Hepatocyte (in vitro differentiated cells): ENCODE results near the gene RFX8. TPM values are rescaled to one million over a fixed set of nuclear protein-coding genes. Genes with fewer than 3 reads are reported as not detected.

Source experiments
- DNase-seq: peaks from one replicate; pipeline ENCODE4 v3.0.0-alpha.2; 2016; ENCODE audit warnings: low spot score
- H2AFZ ChIP-seq: fragments of 200-600 bp; sonication (generic); 2 replicates; pipeline ENCODE4 v1.6.0; 2016; ENCODE audit warnings: antibody characterized with exemption, mild to moderate bottlenecking
- H3K27ac ChIP-seq: fragments of 200-600 bp; sonication (generic); 2 replicates; pipeline ENCODE4 v1.5.1; 2016; ENCODE audit warnings: mild to moderate bottlenecking
- H3K27me3 ChIP-seq: fragments of 200-600 bp; sonication (generic); 2 replicates; pipeline ENCODE4 v1.6.1; 2016
- H3K36me3 ChIP-seq: fragments of 200-600 bp; sonication (generic); replicated peaks from 2 replicates; pipeline ENCODE4 v1.5.1; 2016; ENCODE audit warnings: low read depth; ENCODE audit not compliant: insufficient read depth
- H3K4me1 ChIP-seq: fragments of 200-600 bp; sonication (generic); 2 replicates; pipeline ENCODE4 v1.5.1; 2016; ENCODE audit warnings: mild to moderate bottlenecking, moderate library complexity; ENCODE audit not compliant: insufficient read depth
- H3K4me2 ChIP-seq: fragments of 200-600 bp; sonication (generic); 2 replicates; pipeline ENCODE4 v1.6.0; 2016
- H3K4me3 ChIP-seq: fragments of 200-600 bp; sonication (generic); 2 replicates; pipeline ENCODE4 v1.5.1; 2016; ENCODE audit warnings: mild to moderate bottlenecking
- H3K79me2 ChIP-seq: fragments of 200-600 bp; sonication (generic); 2 replicates; pipeline ENCODE4 v1.6.0; 2017; ENCODE audit warnings: mild to moderate bottlenecking
- H3K9me2 ChIP-seq: fragments of 200-600 bp; sonication (generic); replicated peaks from 2 replicates; pipeline ENCODE4 v1.6.0; 2017; ENCODE audit warnings: mild to moderate bottlenecking; ENCODE audit not compliant: insufficient read depth
- H3K9me3 ChIP-seq: fragments of 200-600 bp; sonication (generic); 2 replicates; pipeline ENCODE4 v1.5.1; 2016; ENCODE audit warnings: low read depth, mild to moderate bottlenecking
- H4K20me1 ChIP-seq: fragments of 200-600 bp; sonication (generic); 2 replicates; pipeline ENCODE4 v1.6.0; 2016; ENCODE audit warnings: mild to moderate bottlenecking; ENCODE audit not compliant: insufficient read depth, poor library complexity, severe bottlenecking
- CTCF ChIP-seq: fragments of 200-600 bp; sonication (generic); IDR thresholded peaks from 2 replicates; pipeline ENCODE4 v1.5.1; 2016; ENCODE audit warnings: antibody characterized with exemption, mild to moderate bottlenecking; ENCODE audit not compliant: poor library complexity
- EZH2 ChIP-seq: fragments of 200-600 bp; sonication (generic); IDR thresholded peaks from 2 replicates; pipeline ENCODE4 v1.6.1; 2016; ENCODE audit warnings: antibody characterized with exemption, mild to moderate bottlenecking, borderline replicate concordance
- EZH2phosphoT487 ChIP-seq: fragments of 200-600 bp; sonication (generic); IDR thresholded peaks from one replicate; pipeline ENCODE4 v1.6.1; 2018; ENCODE audit warnings: antibody characterized with exemption, mild to moderate bottlenecking, low read depth, moderate library complexity; ENCODE audit not compliant: unreplicated experiment, severe bottlenecking
- WGBS: methylation state at CpG from one replicate; pipeline ENCODE4 v1.1.6; 2016; ENCODE audit warnings: low lambda C conversion rate; ENCODE audit errors: missing lambda C conversion rate; 5-methylcytosine and 5-hydroxymethylcytosine counted together
- polyA plus RNA-seq: library from polyadenylated mRNA; unstranded; fragments of >200 nt; fragmentation: Nextera tagmentation; extraction: Ambion mirVana; gene quantifications from 2 replicates; pipeline ENCODE4 v1.2.1, GENCODE V29; 2016
- total RNA-seq: library from RNA; depleted of rRNA; stranded (reverse); fragments of >200 nt; gene quantifications from 2 replicates; pipeline ENCODE4 v1.2.3, GENCODE V29; 2014

Gene RFX8
- total and polyA plus RNA-seq, 2 experiments from 2014 or later = 0.52 TPM; not detected in 1

- 75% methylated on average over 4 of the region's 4 CpGs for WGBS
- Histone ChIP-seq H2AFZ (no peak overlapping the region), H3K27ac (peak overlapping the region; percentile 86)
Observed at GRCh38 chr2:101361121-101361520, 113.8 kb downstream of the RFX8 start.

GRCh38 chr2:101360232-101360631 is 114.7 kb downstream of the RFX8 start:
- H3K4me2 ChIP-seq = no peak overlapping the region
- peak; percentile 56 for DNase-seq
- peaks cover 11% of the 10 kb centered on the region for H3K4me1 ChIP-seq
- H3K4me3 ChIP-seq = no peak overlapping the region
- no peaks in the 10 kb centered on the region for H3K27me3 ChIP-seq
- no peaks in the 10 kb centered on the region for H3K79me2 ChIP-seq
- 46% methylated on average over 4 of the region's 4 CpGs for WGBS
- no peak for TF ChIP-seq EZH2phosphoT487
- no peak for TF ChIP-seq CTCF
- TF ChIP-seq EZH2 = no peak
- no peaks in the 10 kb centered on the region for H3K36me3 ChIP-seq
- H3K27ac ChIP-seq = peak overlapping the region; percentile 86
- H2AFZ ChIP-seq = no peak overlapping the region
- H3K9me2 ChIP-seq = no peaks in the 10 kb centered on the region
- no peaks in the 10 kb centered on the region for H3K9me3 ChIP-seq
- H4K20me1 ChIP-seq = no peaks in the 10 kb centered on the region

More at GRCh38 chr2:101361121-101361520, 113.8 kb downstream of the RFX8 start:
- Histone ChIP-seq H3K36me3 (no peaks in the 10 kb centered on the region), H3K4me2 (no peak overlapping the region), H3K79me2 (no peaks in the 10 kb centered on the region), H3K9me3 (no peaks in the 10 kb centered on the region), H3K9me2 (no peaks in the 10 kb centered on the region), H4K20me1 (no peaks in the 10 kb centered on the region), H3K4me1 (peaks cover 11% of the 10 kb centered on the region), H3K27me3 (no peaks in the 10 kb centered on the region), H3K4me3 (no peak overlapping the region)
- DNase-seq = no peak
- no peak for TF ChIP-seq EZH2phosphoT487
- no peak for TF ChIP-seq EZH2
- no peak for TF ChIP-seq CTCF

GRCh38 chr2:101359410-101359954 is 115.4 kb downstream of the RFX8 start:
- no peak for DNase-seq
- 70% methylated on average over 7 of the region's 7 CpGs for WGBS
- peak overlapping the region; percentile 86 for H3K27ac ChIP-seq
- H3K4me2 ChIP-seq = peak overlapping the region; percentile 4
- no peak overlapping the region for H2AFZ ChIP-seq
- H3K9me3 ChIP-seq = no peaks in the 10 kb centered on the region
- no peaks in the 10 kb centered on the region for H3K27me3 ChIP-seq
- TF ChIP-seq EZH2phosphoT487 = no peak
- no peak for TF ChIP-seq CTCF
- TF ChIP-seq EZH2 = no peak
- H3K4me3 ChIP-seq = no peak overlapping the region
- peaks cover 11% of the 10 kb centered on the region for H3K4me1 ChIP-seq
- H3K9me2 ChIP-seq = no peaks in the 10 kb centered on the region
- H3K36me3 ChIP-seq = no peaks in the 10 kb centered on the region
- no peaks in the 10 kb centered on the region for H3K79me2 ChIP-seq
- H4K20me1 ChIP-seq = no peaks in the 10 kb centered on the region
